HEK293 (cell line): Measurements from ENCODE around the gene KIFBP.
A peak's percentile ranks its signal among the peaks of the same experiment; 100 is the strongest.

Experiments
- AEBP2 ChIP-seq: fragments of 450-650 bp; formaldehyde crosslinking; IDR thresholded peaks from 2 replicates; pipeline ENCODE4 v1.5.1; 2016; ENCODE audit warnings: missing biosample characterization, missing genetic modification characterization, borderline replicate concordance
- HOXA7 ChIP-seq: sonication (generic); formaldehyde crosslinking; IDR thresholded peaks from 2 replicates; pipeline ENCODE4 v1.8.1; 2022; ENCODE audit warnings: missing genetic modification reagents, borderline replicate concordance
- KLF1 ChIP-seq: fragments of 450-650 bp; formaldehyde crosslinking; IDR thresholded peaks from 2 replicates; pipeline ENCODE4 v1.5.1; 2016; ENCODE audit warnings: missing biosample characterization, missing genetic modification characterization
- KLF9 ChIP-seq: fragments of 450-650 bp; formaldehyde crosslinking; IDR thresholded peaks from 2 replicates; pipeline ENCODE4 v1.5.1; 2016; ENCODE audit warnings: missing biosample characterization, missing genetic modification characterization, low read depth
- SP3 ChIP-seq: fragments of 450-650 bp; formaldehyde crosslinking; IDR thresholded peaks from 2 replicates; pipeline ENCODE4 v1.5.1; 2016; ENCODE audit warnings: missing biosample characterization, missing genetic modification characterization
- ZBTB48 ChIP-seq: fragments of 450-650 bp; formaldehyde crosslinking; IDR thresholded peaks from 2 replicates; pipeline ENCODE4 v1.5.1; 2016; ENCODE audit warnings: missing biosample characterization, missing genetic modification characterization
- ZFHX2 ChIP-seq: fragments of 450-650 bp; formaldehyde crosslinking; conservative IDR thresholded peaks from 2 replicates; pipeline ENCODE4 v1.5.1; 2016; ENCODE audit warnings: missing biosample characterization, missing genetic modification characterization
- ZFP69B ChIP-seq: fragments of 450-650 bp; formaldehyde crosslinking; IDR thresholded peaks from 2 replicates; pipeline ENCODE4 v1.5.1; 2016; ENCODE audit warnings: missing biosample characterization, missing genetic modification characterization
- ZNF112 ChIP-seq: fragments of 450-650 bp; formaldehyde crosslinking; IDR thresholded peaks from 2 replicates; pipeline ENCODE4 v1.5.0; 2017; ENCODE audit warnings: missing biosample characterization, missing genetic modification characterization
- ZNF114 ChIP-seq: fragments of 450-650 bp; formaldehyde crosslinking; IDR thresholded peaks from 2 replicates; pipeline ENCODE4 v1.5.0; 2017; ENCODE audit warnings: missing biosample characterization, missing genetic modification characterization
- ZNF155 ChIP-seq: fragments of 450-650 bp; formaldehyde crosslinking; IDR thresholded peaks from 2 replicates; pipeline ENCODE4 v1.5.1; 2016; ENCODE audit warnings: missing biosample characterization, missing genetic modification characterization
- ZNF214 ChIP-seq: fragments of 450-650 bp; formaldehyde crosslinking; IDR thresholded peaks from 2 replicates; pipeline ENCODE4 v1.5.1; 2017; ENCODE audit warnings: missing biosample characterization, mild to moderate bottlenecking, missing genetic modification characterization, borderline replicate concordance
- ZNF335 ChIP-seq: fragments of 450-650 bp; formaldehyde crosslinking; conservative IDR thresholded peaks from 2 replicates; pipeline ENCODE4 v1.5.1; 2016; ENCODE audit warnings: missing biosample characterization, missing genetic modification characterization
- ZNF350 ChIP-seq: fragments of 450-650 bp; formaldehyde crosslinking; IDR thresholded peaks from 2 replicates; pipeline ENCODE4 v1.5.0; 2017; ENCODE audit warnings: missing biosample characterization, mild to moderate bottlenecking, missing genetic modification characterization
- ZNF391 ChIP-seq: fragments of 450-650 bp; formaldehyde crosslinking; IDR thresholded peaks from 2 replicates; pipeline ENCODE4 v1.5.1; 2016; ENCODE audit warnings: low read depth, missing biosample characterization, missing genetic modification characterization, borderline replicate concordance
- ZNF529 ChIP-seq: fragments of 450-650 bp; formaldehyde crosslinking; IDR thresholded peaks from 2 replicates; pipeline ENCODE4 v1.5.1; 2017; ENCODE audit warnings: missing genetic modification characterization, missing biosample characterization; ENCODE audit not compliant: insufficient replicate concordance
- ZNF530 ChIP-seq: fragments of 450-650 bp; formaldehyde crosslinking; IDR thresholded peaks from 2 replicates; pipeline ENCODE4 v1.5.1; 2016; ENCODE audit warnings: low read depth, missing biosample characterization, missing genetic modification characterization
- ZNF585B ChIP-seq: fragments of 450-650 bp; formaldehyde crosslinking; IDR thresholded peaks from 2 replicates; pipeline ENCODE4 v1.5.1; 2016; ENCODE audit warnings: missing biosample characterization, missing genetic modification characterization
- ZNF645 ChIP-seq: fragments of 450-650 bp; formaldehyde crosslinking; IDR thresholded peaks from 2 replicates; pipeline ENCODE4; 2016; ENCODE audit warnings: missing biosample characterization, missing genetic modification characterization
- ZNF747 ChIP-seq: fragments of 450-650 bp; formaldehyde crosslinking; IDR thresholded peaks from 2 replicates; pipeline ENCODE4 v1.5.1; 2016; ENCODE audit warnings: missing biosample characterization, missing genetic modification characterization
- ZNF76 ChIP-seq: fragments of 450-650 bp; formaldehyde crosslinking; IDR thresholded peaks from 2 replicates; pipeline ENCODE4; 2016; ENCODE audit warnings: low read depth, missing biosample characterization, missing genetic modification characterization, borderline replicate concordance
- ZNF792 ChIP-seq: fragments of 450-650 bp; formaldehyde crosslinking; IDR thresholded peaks from 2 replicates; pipeline ENCODE4 v1.5.1; 2016; ENCODE audit warnings: missing biosample characterization, missing genetic modification characterization
- TF ChIP-seq, protein P1 (sequence below): fragments of 450-650 bp; formaldehyde crosslinking; conservative IDR thresholded peaks from 2 replicates; pipeline ENCODE4 v1.5.1; 2016; ENCODE audit warnings: low read depth, missing biosample characterization, missing genetic modification characterization
- TF ChIP-seq, protein P2 (sequence below): fragments of 450-650 bp; formaldehyde crosslinking; IDR thresholded peaks from 2 replicates; pipeline ENCODE4 v1.5.1; 2016; ENCODE audit warnings: missing biosample characterization, missing genetic modification characterization, borderline replicate concordance
- TF ChIP-seq, protein P3 (sequence below): fragments of 450-650 bp; formaldehyde crosslinking; IDR thresholded peaks from 2 replicates; pipeline ENCODE4 v1.5.1; 2016; ENCODE audit warnings: missing biosample characterization, missing genetic modification characterization
- TF ChIP-seq, protein P4 (sequence below): fragments of 450-650 bp; formaldehyde crosslinking; IDR thresholded peaks from 2 replicates; pipeline ENCODE4 v1.5.1; 2017; ENCODE audit warnings: missing biosample characterization, missing genetic modification characterization
- TF ChIP-seq, protein P5 (sequence below): IDR thresholded peaks from 2 replicates; pipeline ENCODE4 v1.6.1; 2011; ENCODE audit warnings: mild to moderate bottlenecking, low read depth, low read length, borderline replicate concordance

The KIFBP gene

GRCh38 chr10:68955832-68956532 is 32.6 kb upstream of the KIFBP start, which contains the start of gene DDX21 (continued):
- TF ChIP-seq, protein P1, sequence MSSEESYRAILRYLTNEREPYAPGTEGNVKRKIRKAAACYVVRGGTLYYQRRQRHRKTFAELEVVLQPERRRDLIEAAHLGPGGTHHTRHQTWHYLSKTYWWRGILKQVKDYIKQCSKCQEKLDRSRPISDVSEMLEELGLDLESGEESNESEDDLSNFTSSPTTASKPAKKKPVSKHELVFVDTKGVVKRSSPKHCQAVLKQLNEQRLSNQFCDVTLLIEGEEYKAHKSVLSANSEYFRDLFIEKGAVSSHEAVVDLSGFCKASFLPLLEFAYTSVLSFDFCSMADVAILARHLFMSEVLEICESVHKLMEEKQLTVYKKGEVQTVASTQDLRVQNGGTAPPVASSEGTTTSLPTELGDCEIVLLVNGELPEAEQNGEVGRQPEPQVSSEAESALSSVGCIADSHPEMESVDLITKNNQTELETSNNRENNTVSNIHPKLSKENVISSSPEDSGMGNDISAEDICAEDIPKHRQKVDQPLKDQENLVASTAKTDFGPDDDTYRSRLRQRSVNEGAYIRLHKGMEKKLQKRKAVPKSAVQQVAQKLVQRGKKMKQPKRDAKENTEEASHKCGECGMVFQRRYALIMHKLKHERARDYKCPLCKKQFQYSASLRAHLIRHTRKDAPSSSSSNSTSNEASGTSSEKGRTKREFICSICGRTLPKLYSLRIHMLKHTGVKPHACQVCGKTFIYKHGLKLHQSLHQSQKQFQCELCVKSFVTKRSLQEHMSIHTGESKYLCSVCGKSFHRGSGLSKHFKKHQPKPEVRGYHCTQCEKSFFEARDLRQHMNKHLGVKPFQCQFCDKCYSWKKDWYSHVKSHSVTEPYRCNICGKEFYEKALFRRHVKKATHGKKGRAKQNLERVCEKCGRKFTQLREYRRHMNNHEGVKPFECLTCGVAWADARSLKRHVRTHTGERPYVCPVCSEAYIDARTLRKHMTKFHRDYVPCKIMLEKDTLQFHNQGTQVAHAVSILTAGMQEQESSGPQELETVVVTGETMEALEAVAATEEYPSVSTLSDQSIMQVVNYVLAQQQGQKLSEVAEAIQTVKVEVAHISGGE, result peak; percentile 97
- TF ChIP-seq ZNF335, result peak; percentile 78
- no peak for TF ChIP-seq ZNF214 (tag by site-specific recombination)
- TF ChIP-seq, protein P2, sequence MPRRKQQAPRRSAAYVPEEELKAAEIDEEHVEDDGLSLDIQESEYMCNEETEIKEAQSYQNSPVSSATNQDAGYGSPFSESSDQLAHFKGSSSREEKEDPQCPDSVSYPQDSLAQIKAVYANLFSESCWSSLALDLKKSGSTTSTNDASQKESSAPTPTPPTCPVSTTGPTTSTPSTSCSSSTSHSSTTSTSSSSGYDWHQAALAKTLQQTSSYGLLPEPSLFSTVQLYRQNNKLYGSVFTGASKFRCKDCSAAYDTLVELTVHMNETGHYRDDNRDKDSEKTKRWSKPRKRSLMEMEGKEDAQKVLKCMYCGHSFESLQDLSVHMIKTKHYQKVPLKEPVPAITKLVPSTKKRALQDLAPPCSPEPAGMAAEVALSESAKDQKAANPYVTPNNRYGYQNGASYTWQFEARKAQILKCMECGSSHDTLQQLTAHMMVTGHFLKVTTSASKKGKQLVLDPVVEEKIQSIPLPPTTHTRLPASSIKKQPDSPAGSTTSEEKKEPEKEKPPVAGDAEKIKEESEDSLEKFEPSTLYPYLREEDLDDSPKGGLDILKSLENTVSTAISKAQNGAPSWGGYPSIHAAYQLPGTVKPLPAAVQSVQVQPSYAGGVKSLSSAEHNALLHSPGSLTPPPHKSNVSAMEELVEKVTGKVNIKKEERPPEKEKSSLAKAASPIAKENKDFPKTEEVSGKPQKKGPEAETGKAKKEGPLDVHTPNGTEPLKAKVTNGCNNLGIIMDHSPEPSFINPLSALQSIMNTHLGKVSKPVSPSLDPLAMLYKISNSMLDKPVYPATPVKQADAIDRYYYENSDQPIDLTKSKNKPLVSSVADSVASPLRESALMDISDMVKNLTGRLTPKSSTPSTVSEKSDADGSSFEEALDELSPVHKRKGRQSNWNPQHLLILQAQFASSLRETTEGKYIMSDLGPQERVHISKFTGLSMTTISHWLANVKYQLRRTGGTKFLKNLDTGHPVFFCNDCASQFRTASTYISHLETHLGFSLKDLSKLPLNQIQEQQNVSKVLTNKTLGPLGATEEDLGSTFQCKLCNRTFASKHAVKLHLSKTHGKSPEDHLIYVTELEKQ (tag by site-specific recombination), result no peak
- no peak for TF ChIP-seq ZNF350 (tag by site-specific recombination)
- TF ChIP-seq, protein P3, sequence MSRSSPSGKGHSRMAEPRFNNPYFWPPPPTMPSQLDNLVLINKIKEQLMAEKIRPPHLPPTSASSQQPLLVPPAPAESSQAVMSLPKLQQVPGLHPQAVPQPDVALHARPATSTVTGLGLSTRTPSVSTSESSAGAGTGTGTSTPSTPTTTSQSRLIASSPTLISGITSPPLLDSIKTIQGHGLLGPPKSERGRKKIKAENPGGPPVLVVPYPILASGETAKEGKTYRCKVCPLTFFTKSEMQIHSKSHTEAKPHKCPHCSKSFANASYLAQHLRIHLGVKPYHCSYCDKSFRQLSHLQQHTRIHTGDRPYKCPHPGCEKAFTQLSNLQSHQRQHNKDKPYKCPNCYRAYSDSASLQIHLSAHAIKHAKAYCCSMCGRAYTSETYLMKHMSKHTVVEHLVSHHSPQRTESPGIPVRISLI (tag by site-specific recombination), result no peak
- 0 out of 2 replicates have a peak, but pooled peaks have one; percentile 7 for TF ChIP-seq AEBP2 (tag by site-specific recombination)
- TF ChIP-seq ZNF76 (tag by site-specific recombination), result peak; percentile 61
- no peak for TF ChIP-seq ZNF112 (tag by site-specific recombination)
- no peak for TF ChIP-seq ZNF155 (tag by site-specific recombination)
- no peak for TF ChIP-seq ZBTB48 (tag by site-specific recombination)
- TF ChIP-seq ZNF792 (tag by site-specific recombination), result no peak
- no peak for TF ChIP-seq ZNF585B (tag by site-specific recombination)
- no peak for TF ChIP-seq ZNF529 (tag by site-specific recombination)
- TF ChIP-seq ZNF114 (tag by site-specific recombination), result no peak
- TF ChIP-seq ZFP69B (tag by site-specific recombination), result peak; percentile 92
- TF ChIP-seq ZNF530 (tag by site-specific recombination), result no peak
- TF ChIP-seq, protein P4, sequence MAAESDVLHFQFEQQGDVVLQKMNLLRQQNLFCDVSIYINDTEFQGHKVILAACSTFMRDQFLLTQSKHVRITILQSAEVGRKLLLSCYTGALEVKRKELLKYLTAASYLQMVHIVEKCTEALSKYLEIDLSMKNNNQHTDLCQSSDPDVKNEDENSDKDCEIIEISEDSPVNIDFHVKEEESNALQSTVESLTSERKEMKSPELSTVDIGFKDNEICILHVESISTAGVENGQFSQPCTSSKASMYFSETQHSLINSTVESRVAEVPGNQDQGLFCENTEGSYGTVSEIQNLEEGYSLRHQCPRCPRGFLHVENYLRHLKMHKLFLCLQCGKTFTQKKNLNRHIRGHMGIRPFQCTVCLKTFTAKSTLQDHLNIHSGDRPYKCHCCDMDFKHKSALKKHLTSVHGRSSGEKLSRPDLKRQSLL, result no peak
- peak; percentile 4; the same call in 1 of the 2 replicates for TF ChIP-seq ZNF391 (tag by site-specific recombination)
- no peak for TF ChIP-seq HOXA7 (CRISPR knock-in tag)
- peak; percentile 61 for TF ChIP-seq SP3
- no peak for TF ChIP-seq KLF1 (tag by site-specific recombination)
- no peak for TF ChIP-seq ZNF645 (tag by site-specific recombination)
- TF ChIP-seq, protein P5, sequence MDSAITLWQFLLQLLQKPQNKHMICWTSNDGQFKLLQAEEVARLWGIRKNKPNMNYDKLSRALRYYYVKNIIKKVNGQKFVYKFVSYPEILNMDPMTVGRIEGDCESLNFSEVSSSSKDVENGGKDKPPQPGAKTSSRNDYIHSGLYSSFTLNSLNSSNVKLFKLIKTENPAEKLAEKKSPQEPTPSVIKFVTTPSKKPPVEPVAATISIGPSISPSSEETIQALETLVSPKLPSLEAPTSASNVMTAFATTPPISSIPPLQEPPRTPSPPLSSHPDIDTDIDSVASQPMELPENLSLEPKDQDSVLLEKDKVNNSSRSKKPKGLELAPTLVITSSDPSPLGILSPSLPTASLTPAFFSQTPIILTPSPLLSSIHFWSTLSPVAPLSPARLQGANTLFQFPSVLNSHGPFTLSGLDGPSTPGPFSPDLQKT, result no peak
- no peak for TF ChIP-seq ZFHX2 (tag by site-specific recombination)
- TF ChIP-seq KLF9 (tag by site-specific recombination), result no peak
- no peak for TF ChIP-seq ZNF747 (tag by site-specific recombination)
